RWPE1 (cell line): ENCODE data around the gene TTYH2.

Experiments
- CTCF ChIA-PET: fragments of 350-600 bp; sonication (Branson Sonifier 250); formaldehyde crosslinking; extraction: SDS; loops from one replicate; lab custom pipeline; 2021; lab: Yijun Ruan, JAX
- POLR2A ChIA-PET: fragments of 400-600 bp; formaldehyde crosslinking; extraction: SDS; loops from one replicate; lab custom pipeline; 2020; ENCODE audit warnings: antibody characterized with exemption; ENCODE audit not compliant: low non-redundant PET; lab: Yijun Ruan, JAX
- DNase-seq: peaks from one replicate; pipeline ENCODE4 v3.0.0; 2012; ENCODE audit warnings: low spot score
- H3K27ac ChIP-seq: fragments of 450-650 bp; 2 replicates; pipeline ENCODE4 v1.5.1; 2017
- CTCF ChIP-seq: fragments of 450-650 bp; conservative IDR thresholded peaks from 2 replicates; pipeline ENCODE4 v1.5.1; 2017; ENCODE audit warnings: low read depth, mild to moderate bottlenecking

The TTYH2 gene

GRCh38 chr17:74203439-74204240 lies 9.7 kb upstream of the TTYH2 start, which contains the start of gene RPL38:
TSS of gene RPL38 (plus strand) at chr17:74203678. CDS start at chr17:74203956, 278 bp downstream.
- ChIA-PET POLR2A (interaction anchor here (0.5 to 0.7 kb wide), 4 partner anchors 266 to 880 kb away, joined by 3 read pairs; no protein-coding TSS in a partner anchor), CTCF (interaction anchor here (0.7 to 1.1 kb wide), 5 partner anchors 9 to 774 kb away, joined by 3 to 5 read pairs (median 4); partner anchors contain the start of genes BTBD17 and TTYH2)
- peak; percentile 90 for DNase-seq

DNA sequence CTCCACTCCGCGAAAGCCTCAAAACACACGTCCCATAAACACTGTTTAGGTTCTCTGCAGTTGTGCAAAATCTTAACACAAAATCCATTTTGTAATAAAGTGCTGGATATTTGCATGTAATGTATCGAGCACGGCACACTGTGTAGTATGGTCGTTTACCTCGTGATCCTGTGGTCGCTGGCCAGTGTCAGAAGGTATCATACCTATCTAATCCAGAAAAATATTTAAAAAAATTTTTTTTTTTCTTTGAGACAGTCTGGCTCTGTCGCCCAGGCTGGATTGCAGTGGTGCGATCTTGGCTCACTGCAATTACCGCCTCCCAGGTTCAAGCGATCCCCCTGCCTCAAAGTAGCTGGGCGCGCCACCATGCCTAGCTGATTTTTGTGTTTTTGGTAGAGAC lies 8.9 kb upstream of the TTYH2 start:
- ChIA-PET CTCF (interaction anchor here (0.6 to 1.1 kb wide), 3 partner anchors 13 to 775 kb away, joined by 4 to 5 read pairs (median 5); no protein-coding TSS in a partner anchor), POLR2A (no interaction called here)
- H3K27ac ChIP-seq, result peak overlapping the region; percentile 77
- no peak for DNase-seq
- no peak for TF ChIP-seq CTCF

More at GRCh38 chr17:74203439-74204240, 9.7 kb upstream of the TTYH2 start, which contains the start of gene RPL38:
- H3K27ac ChIP-seq, result peak within 1 kb of the TSS; percentile 77
- TF ChIP-seq CTCF, result peak; percentile 94

DNA sequence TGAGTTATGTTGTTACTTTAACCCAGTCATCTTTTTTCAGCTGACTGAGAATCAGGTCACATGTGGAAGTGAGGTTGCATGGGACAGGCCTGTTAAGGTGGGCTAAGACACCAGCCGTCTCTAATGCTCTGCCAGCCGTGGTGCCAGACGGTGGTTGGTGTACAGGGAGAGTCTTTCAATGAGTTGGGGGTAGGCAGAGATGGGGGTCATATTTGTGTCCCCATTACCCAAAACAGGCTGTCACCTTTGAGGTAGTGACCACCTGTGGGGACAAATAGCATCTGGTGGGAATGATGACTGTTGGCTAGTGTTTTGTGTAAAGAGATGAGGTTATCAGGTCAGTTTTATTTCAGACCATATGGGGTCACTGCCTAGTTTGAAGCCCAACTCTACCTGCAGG lies 8.1 kb upstream of the TTYH2 start:
- ChIA-PET CTCF (interaction anchor here (0.6 kb wide), 1 partner anchor 157 kb away, joined by 5 read pairs; no protein-coding TSS in a partner anchor), POLR2A (no interaction called here)
- no peak for TF ChIP-seq CTCF
- DNase-seq, result no peak
- peak overlapping the region; percentile 77 for H3K27ac ChIP-seq

GRCh38 chr17:74206332-74206818 lies 7.0 kb upstream of the TTYH2 start:
- no peak for DNase-seq
- TF ChIP-seq CTCF, result no peak
- H3K27ac ChIP-seq, result peak overlapping the region; percentile 77
- CTCF ChIA-PET, result interaction anchor here (0.6 to 0.7 kb wide), 3 partner anchors 15 to 593 kb away, joined by 3 to 5 read pairs (median 3); no protein-coding TSS in a partner anchor
- POLR2A ChIA-PET, result no interaction called here

DNA sequence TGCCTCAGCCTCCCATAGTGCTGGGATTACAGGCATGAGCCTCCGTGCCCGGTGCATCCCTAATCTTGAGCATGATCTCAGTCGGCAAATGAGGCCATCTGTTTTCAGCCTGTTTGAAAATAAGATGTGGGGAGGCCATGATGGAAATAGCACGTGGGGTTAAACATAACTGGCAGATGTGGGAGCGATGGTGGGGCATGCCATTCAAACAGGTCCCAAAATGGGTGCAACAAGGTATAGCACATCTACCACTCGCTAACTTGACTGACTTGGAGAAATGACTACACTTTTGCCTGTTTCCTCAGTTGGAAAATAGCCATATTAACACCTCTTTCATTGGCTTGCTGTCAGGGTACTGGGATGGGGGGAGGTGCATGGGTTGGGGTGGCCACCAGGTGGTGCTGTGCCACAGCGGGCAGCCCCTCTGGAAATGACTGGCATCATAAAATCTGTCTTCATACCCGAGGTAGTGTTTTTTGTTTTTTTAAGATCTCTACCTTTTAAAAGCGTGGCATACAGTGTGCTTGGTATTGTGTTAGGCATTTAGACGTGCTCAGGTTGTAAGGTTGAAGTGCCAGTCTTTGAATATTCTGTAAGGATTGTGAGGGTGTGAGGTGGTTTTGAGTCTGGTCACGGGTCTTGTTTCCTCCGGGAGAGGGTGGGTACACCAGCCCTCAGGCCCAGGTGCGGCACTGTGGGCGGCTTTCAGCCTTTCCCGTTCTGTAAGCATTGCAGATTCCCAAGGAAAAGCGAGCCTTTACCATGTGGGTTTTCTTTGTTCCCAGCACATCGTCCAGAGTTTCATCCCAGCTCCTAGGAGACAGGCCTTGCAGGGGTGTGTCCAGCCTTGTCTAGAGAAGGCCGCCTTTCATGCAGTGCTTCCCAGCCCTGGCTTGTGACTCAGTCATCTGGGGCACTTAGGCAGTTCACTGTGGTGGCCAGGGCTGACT lies 2.9 kb upstream of the TTYH2 start:
- ChIA-PET POLR2A (no interaction called here), CTCF (interaction anchor here (0.6 to 1.3 kb wide), 4 partner anchors 11 to 912 kb away, joined by 3 to 4 read pairs (median 3); partner anchors contain the start of gene BTBD17)
- peak; percentile 99 for TF ChIP-seq CTCF
- DNase-seq, result peak; percentile 91
- H3K27ac ChIP-seq, result peak overlapping the region; percentile 86
